H9 (cell line): Measurements from ENCODE around the gene COL4A6. TPM values are rescaled to one million over a fixed set of nuclear protein-coding genes. Genes with fewer than 3 reads are reported as not detected.

ENCODE experiments used
- DNase-seq: peaks from one replicate; pipeline ENCODE4 v3.0.0-alpha.2; 2017
- H2AFZ ChIP-seq: one replicate; pipeline ENCODE4 v1.6.1; 2013; ENCODE audit warnings: mild to moderate bottlenecking, low read length, control low read depth, moderate library complexity
- H2AK5ac ChIP-seq: 2 replicates; pipeline ENCODE4 v1.6.1; 2013; ENCODE audit warnings: low read length, control low read depth, mixed read lengths; ENCODE audit not compliant: insufficient read length
- H2BK120ac ChIP-seq: one replicate; pipeline ENCODE4 v1.6.1; 2013; ENCODE audit warnings: low read depth, mild to moderate bottlenecking, low read length, control low read depth, inconsistent platforms; ENCODE audit not compliant: poor library complexity, severe bottlenecking
- H2BK12ac ChIP-seq: 2 replicates; pipeline ENCODE4 v1.6.1; 2013; ENCODE audit warnings: low read length, control low read depth, mixed read lengths, low read depth; ENCODE audit not compliant: insufficient read length
- H2BK15ac ChIP-seq: 2 replicates; pipeline ENCODE4 v1.6.1; 2013; ENCODE audit warnings: low read depth, low read length, control low read depth
- H2BK20ac ChIP-seq: one replicate; pipeline ENCODE4 v1.6.1; 2013; ENCODE audit warnings: low read depth, mild to moderate bottlenecking, low read length, control low read depth, inconsistent platforms; ENCODE audit not compliant: poor library complexity, severe bottlenecking
- H2BK5ac ChIP-seq: 2 replicates; pipeline ENCODE4 v1.6.1; 2013; ENCODE audit warnings: low read length, control low read depth, mixed read lengths; ENCODE audit not compliant: insufficient read length
- H3K14ac ChIP-seq: 2 replicates; pipeline ENCODE4 v1.6.1; 2013; ENCODE audit warnings: low read length, control low read depth; ENCODE audit not compliant: insufficient read depth
- H3K18ac ChIP-seq: 2 replicates; pipeline ENCODE4 v1.6.1; 2013; ENCODE audit warnings: low read depth, mild to moderate bottlenecking, mixed read lengths, low read length, control low read depth; ENCODE audit not compliant: insufficient read length
- H3K23ac ChIP-seq: 2 replicates; pipeline ENCODE4 v1.6.1; 2013; ENCODE audit warnings: low read length, control low read depth, mixed read lengths, low read depth; ENCODE audit not compliant: insufficient read length
- H3K23me2 ChIP-seq: 2 replicates; pipeline ENCODE4 v1.6.1; 2013; ENCODE audit warnings: low read depth, mild to moderate bottlenecking, mixed read lengths, low read length, control low read depth; ENCODE audit not compliant: insufficient read length, poor library complexity, severe bottlenecking
- H3K27ac ChIP-seq: 2 replicates; pipeline ENCODE4 v1.5.1; 2013; ENCODE audit warnings: low read length, control low read depth, mixed read lengths, low read depth; ENCODE audit not compliant: insufficient read length
- H3K27me3 ChIP-seq: 2 replicates; pipeline ENCODE4 v1.6.1; 2013; ENCODE audit warnings: low read length, control low read depth, inconsistent platforms; ENCODE audit not compliant: insufficient read depth
- H3K4ac ChIP-seq: 2 replicates; pipeline ENCODE4 v1.6.1; 2013; ENCODE audit warnings: low read depth, mild to moderate bottlenecking, control low read depth, inconsistent platforms, low read length, moderate library complexity
- H3K4me1 ChIP-seq: 2 replicates; pipeline ENCODE4 v1.6.1; 2013; ENCODE audit warnings: low read length, control low read depth, inconsistent platforms; ENCODE audit not compliant: insufficient read depth
- H3K4me2 ChIP-seq: 2 replicates; pipeline ENCODE4 v1.6.1; 2013; ENCODE audit warnings: low read length, control low read depth, mixed read lengths; ENCODE audit not compliant: insufficient read length, insufficient read depth
- H3K56ac ChIP-seq: 2 replicates; pipeline ENCODE4 v1.6.1; 2013; ENCODE audit warnings: low read depth, mild to moderate bottlenecking, mixed read lengths, low read length, control low read depth; ENCODE audit not compliant: insufficient read length
- H3K79me1 ChIP-seq: 2 replicates; pipeline ENCODE4 v1.6.1; 2013; ENCODE audit warnings: low read depth, mild to moderate bottlenecking, moderate library complexity, low read length, control low read depth, inconsistent platforms; ENCODE audit not compliant: insufficient read depth, poor library complexity, severe bottlenecking
- H3K79me2 ChIP-seq: 2 replicates; pipeline ENCODE4 v1.6.1; 2013; ENCODE audit warnings: low read length, control low read depth, inconsistent platforms; ENCODE audit not compliant: insufficient read depth
- H3K9ac ChIP-seq: 2 replicates; pipeline ENCODE4 v1.6.1; 2013; ENCODE audit warnings: low read length, control low read depth, mixed read lengths; ENCODE audit not compliant: insufficient read length; ENCODE audit errors: extremely low read depth
- H3K9me3 ChIP-seq: one replicate; pipeline ENCODE4 v1.6.1; 2013; ENCODE audit warnings: low read depth, low read length, inconsistent platforms; ENCODE audit not compliant: control insufficient read depth
- H3T11ph ChIP-seq: one replicate; pipeline ENCODE4 v1.6.1; 2013; ENCODE audit warnings: mild to moderate bottlenecking, low read length, control low read depth, inconsistent platforms
- H4K20me1 ChIP-seq: one replicate; pipeline ENCODE4 v1.6.1; 2013; ENCODE audit not compliant: control insufficient read depth, insufficient read length, insufficient read depth
- H4K5ac ChIP-seq: 2 replicates; pipeline ENCODE4 v1.6.1; 2013; ENCODE audit warnings: low read depth, mild to moderate bottlenecking, mixed read lengths, low read length, control low read depth; ENCODE audit not compliant: insufficient read length
- H4K8ac ChIP-seq: replicated peaks from 2 replicates; pipeline ENCODE4 v1.6.1; 2013; ENCODE audit warnings: low read length, control low read depth, mixed read lengths, low read depth; ENCODE audit not compliant: insufficient read length
- H4K91ac ChIP-seq: 2 replicates; pipeline ENCODE4 v1.6.1; 2013; ENCODE audit warnings: low read depth, mild to moderate bottlenecking, moderate library complexity, mixed read lengths, low read length, control low read depth; ENCODE audit not compliant: insufficient read length
- H3K27ac Mint-ChIP-seq, 3 experiments: 2 replicates in 2 of 3; 3 replicates in 1 of 3; pipeline ENCODE4 v1.8.0; 2020 to 2021; ENCODE audit warnings: mixed read lengths in 3 of 3, mild to moderate bottlenecking in 1 of 3, moderate library complexity in 1 of 3
- H3K27me3 Mint-ChIP-seq: 2 replicates; pipeline ENCODE4 v1.8.0; 2021; ENCODE audit warnings: low read depth, mild to moderate bottlenecking, moderate library complexity, mixed read lengths
- H3K36me3 Mint-ChIP-seq, 3 experiments: 2 replicates in 2 of 3; 3 replicates in 1 of 3; pipeline ENCODE4 v1.8.0; 2020 to 2021; ENCODE audit warnings: low read depth in 3 of 3, mixed read lengths in 3 of 3; ENCODE audit not compliant: insufficient read depth in 1 of 3
- H3K4me1 Mint-ChIP-seq, 2 experiments: 2 replicates each; pipeline ENCODE4 v1.8.0; 2020; ENCODE audit warnings: mixed read lengths in 2 of 2
- H3K4me3 Mint-ChIP-seq, 2 experiments: 2 replicates in 1 of 2; 3 replicates in 1 of 2; pipeline ENCODE4 v1.8.0; 2020 to 2021; ENCODE audit warnings: mild to moderate bottlenecking in 2 of 2, mixed read lengths in 2 of 2, moderate library complexity in 1 of 2
- H3K9me3 Mint-ChIP-seq, 2 experiments: 2 replicates in 1 of 2; 3 replicates in 1 of 2; pipeline ENCODE4 v1.8.0; 2020; ENCODE audit warnings: mild to moderate bottlenecking in 2 of 2, mixed read lengths in 2 of 2, moderate library complexity in 1 of 2
- CTCF ChIP-seq: fragments of 200-600 bp; sonication (generic); conservative IDR thresholded peaks from 3 replicates; pipeline ENCODE4 v1.8.0; 2021; ENCODE audit warnings: antibody characterized with exemption, mild to moderate bottlenecking
- WGBS: extraction: QIAGEN DNeasy Blood & Tissue Kit; methylation state at CpG from one replicate; pipeline ENCODE4 v1.1.7; 2013; ENCODE audit warnings: missing lambda C conversion rate, low lambda C conversion rate, mixed read lengths; ENCODE audit not compliant: insufficient read length; ENCODE audit errors: extremely low coverage; 5-methylcytosine and 5-hydroxymethylcytosine counted together
- total RNA-seq: library from RNA; stranded (reverse); gene quantifications from 2 replicates; pipeline ENCODE4 v1.2.1, GENCODE V29; 2021

COL4A6 gene
- total RNA-seq, 1 experiment from 2014 or later, result 16.7 TPM

DNA sequence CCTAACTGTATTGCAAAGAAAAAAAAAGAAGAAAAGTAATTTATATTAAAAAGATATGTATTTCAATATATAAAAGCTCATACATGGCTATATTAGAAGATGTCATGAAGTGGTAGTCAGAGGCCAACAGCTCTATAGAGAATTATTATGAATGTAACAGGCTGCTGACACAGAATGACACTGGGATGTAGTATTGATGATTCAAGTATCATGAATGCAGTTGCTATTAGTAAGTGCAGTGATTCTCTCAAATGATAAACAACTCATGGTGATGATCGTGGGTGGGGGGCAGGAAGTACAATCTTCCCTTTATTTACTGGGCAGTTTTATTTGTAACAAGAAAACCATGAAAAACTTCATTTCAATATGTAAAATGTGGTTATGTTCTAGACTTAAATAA is 124.6 kb downstream of the COL4A6 start:
- H4K5ac ChIP-seq, result no peak overlapping the region
- WGBS, result no CpG with 5 or more reads among the region's 1 CpG

More for the DNA sequence above, 124.6 kb downstream of the COL4A6 start:
- Histone ChIP-seq H3K27ac (no peak overlapping the region), H3K4ac (no peak overlapping the region), H2BK20ac (no peak overlapping the region), H4K91ac (no peak overlapping the region), H2AFZ (no peak overlapping the region), H3K23ac (no peak overlapping the region), H4K20me1 (no peaks in the 10 kb centered on the region), H3K18ac (no peak overlapping the region), H2BK120ac (no peak overlapping the region), H4K8ac (no peak overlapping the region), H3K56ac (no peak overlapping the region), H2BK12ac (no peak overlapping the region), H2BK15ac (no peak overlapping the region), H3T11ph (no peak overlapping the region), H3K23me2 (no peaks in the 10 kb centered on the region), H3K9me3 (no peaks in the 10 kb centered on the region), H3K4me2 (no peak overlapping the region), H2AK5ac (no peak overlapping the region), H3K4me1 (no peaks in the 10 kb centered on the region), H3K9ac (no peak overlapping the region), H3K79me2 (no peaks in the 10 kb centered on the region), H3K79me1 (no peaks in the 10 kb centered on the region), H2BK5ac (no peak overlapping the region), H3K14ac (no peak overlapping the region), H3K27me3 (no peaks in the 10 kb centered on the region)
- peaks cover 6 to 8% of the 10 kb centered on the region in 2 experiments for H3K4me1 Mint-ChIP-seq
- no peak overlapping the region for H3K4me3 Mint-ChIP-seq
- TF ChIP-seq CTCF, result no peak
- no peak for DNase-seq
- peaks cover 0 to 4% (median 4%) of the 10 kb centered on the region in 3 experiments; a peak in 1 of 7 replicates for H3K36me3 Mint-ChIP-seq
- H3K9me3 Mint-ChIP-seq, result peaks cover 0 to 3% of the 10 kb centered on the region in 2 experiments; a peak in 2 of 5 replicates
- no peak overlapping the region for H3K27ac Mint-ChIP-seq
- H3K27me3 Mint-ChIP-seq, result no peaks in the 10 kb centered on the region
